HPDE6-E6E7 (cell line): Measurements from ENCODE around the gene KRT82.
"Not testable (repeated sequence)": the region's sequence is repeated elsewhere in the genome, so short reads cannot be mapped to it uniquely, and the experiment has no call there.

Experiments
- DNase-seq: peaks from one replicate; pipeline ENCODE4 v3.0.0; 2011; ENCODE audit warnings: missing footprints; ENCODE audit errors: extremely low spot score

The KRT82 gene

DNA sequence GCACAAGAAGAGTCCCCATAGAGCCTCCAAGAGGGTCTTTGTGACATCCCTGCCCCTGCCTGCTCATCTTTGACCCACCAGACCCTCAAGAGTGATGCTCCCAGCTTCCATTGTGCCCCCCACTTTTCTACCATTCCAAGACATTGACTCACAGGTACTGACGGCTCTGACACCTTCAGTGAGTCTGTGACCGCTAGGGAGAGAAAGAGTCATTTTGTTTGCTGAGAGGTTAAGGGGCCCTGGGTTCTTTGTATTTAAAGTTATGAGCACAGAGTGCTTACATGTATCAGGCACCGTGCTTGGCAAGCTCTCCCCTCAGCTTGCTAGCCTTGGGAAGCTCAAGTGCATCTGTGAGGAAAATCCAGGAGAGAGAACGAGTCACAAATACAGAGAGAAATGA is 7.1 kb upstream of the KRT82 start:
- DNase-seq = no peak

DNA sequence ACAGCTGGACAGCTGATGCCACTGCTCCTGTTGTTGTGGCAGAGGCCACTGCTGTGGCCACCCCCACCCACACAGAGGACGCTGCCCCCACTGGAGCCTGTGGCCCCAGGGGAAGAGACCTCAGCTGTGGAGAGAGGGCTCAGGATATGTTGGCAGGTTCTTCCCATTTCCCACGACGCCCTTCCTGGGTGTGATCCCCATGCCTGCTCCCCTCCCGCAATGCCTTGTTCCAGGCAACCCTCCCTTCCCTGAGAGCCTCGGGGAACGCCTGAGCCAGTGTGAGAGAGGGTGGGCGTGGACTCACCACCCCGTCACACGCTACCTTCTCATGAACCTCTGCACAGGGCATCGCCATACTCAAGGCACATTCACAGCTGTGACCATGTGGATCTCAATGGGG is 5.7 kb upstream of the KRT82 start:
- DNase-seq = no peak

DNA sequence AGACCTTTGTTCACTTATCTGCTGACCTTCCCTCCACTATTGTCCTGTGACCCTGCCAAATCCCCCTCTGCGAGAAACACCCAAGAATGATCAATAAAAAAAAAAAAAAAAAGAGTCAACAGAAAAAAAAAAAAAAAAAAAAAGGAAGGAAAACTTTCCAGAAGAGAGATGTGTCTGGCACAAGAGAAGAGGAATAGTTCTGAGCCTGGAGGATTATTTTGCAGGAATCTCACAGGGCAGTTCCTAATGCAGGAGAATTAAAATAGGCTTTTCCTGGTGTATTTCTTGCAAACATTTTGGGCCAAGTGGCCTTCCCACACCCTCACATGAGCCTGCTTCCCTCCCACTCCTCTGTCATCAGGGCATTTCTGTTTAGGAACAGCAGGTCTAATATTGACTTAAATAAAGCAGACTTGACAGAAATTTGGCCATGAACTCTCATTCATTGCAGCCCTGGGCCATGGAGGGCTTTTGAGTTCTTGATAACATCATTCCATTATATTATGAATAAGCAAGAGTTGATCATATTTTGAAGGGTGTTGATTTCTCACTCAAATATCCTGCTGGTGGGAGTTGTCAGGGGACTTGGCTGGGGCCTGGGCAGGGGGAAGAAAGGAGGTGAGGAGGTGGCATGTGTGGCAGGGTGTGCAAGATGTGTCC is 4.6 kb upstream of the KRT82 start:
- not testable (repeated sequence) for DNase-seq

DNA sequence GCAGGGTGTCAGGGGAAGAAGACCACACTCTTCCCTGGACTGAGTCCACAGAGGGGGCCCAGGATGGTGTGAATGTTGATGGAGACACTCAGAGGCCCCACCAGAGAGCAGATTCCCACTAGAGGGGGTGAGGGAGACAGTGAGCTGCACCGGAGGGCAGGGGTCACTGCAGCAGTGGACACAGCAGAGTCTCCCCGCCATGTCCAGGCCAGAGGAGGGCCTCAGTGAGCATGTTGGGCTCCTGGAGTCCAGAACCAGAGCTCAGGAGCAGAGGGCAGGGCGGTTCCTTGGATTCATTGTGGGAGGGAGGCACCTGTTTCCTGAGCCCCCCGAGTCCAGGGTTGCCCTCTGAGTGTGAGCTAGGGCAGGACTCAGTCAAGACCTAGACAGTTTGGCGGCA is 1.8 kb upstream of the KRT82 start:
- no peak for DNase-seq

DNA sequence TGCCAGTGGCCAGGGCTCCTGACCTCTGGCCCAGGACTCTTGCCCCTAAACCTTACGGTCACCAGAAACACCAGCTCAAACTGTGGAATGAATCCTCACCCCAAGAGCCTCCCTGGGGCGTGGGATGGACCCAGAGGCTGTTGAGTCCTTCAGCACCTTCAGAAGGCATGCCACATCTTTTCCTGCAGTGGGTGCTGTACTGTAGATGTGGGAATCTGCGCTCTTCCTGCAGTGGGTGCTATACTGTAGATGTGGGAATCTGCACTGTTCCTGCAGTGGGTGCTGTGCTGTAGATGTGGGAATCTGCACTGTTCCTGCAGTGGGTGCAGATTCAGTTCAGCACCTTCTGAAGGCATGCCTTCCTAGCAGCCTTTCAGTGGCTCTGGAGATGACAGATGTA is 1.2 kb downstream of the KRT82 start:
- no peak for DNase-seq

DNA sequence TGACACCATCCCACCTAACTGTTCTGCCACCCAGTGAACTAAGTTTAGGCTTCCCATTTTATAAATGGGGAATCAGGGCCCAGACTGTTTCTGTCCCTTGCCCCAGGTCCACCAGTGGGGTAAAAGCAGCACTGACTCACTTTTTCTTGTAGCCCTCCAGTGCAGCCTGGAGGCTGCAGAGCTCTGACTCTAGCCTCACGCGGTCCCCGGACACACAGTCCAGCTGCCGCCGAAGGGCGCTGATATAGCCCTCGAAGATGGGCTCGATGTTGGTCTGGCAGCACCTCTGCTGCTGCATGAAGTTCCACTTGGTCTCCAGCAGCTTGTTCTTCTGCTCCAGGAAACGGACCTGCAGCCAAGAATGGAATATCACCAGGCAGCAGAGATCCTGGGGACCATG is 2.6 kb downstream of the KRT82 start:
- DNase-seq = no peak

DNA sequence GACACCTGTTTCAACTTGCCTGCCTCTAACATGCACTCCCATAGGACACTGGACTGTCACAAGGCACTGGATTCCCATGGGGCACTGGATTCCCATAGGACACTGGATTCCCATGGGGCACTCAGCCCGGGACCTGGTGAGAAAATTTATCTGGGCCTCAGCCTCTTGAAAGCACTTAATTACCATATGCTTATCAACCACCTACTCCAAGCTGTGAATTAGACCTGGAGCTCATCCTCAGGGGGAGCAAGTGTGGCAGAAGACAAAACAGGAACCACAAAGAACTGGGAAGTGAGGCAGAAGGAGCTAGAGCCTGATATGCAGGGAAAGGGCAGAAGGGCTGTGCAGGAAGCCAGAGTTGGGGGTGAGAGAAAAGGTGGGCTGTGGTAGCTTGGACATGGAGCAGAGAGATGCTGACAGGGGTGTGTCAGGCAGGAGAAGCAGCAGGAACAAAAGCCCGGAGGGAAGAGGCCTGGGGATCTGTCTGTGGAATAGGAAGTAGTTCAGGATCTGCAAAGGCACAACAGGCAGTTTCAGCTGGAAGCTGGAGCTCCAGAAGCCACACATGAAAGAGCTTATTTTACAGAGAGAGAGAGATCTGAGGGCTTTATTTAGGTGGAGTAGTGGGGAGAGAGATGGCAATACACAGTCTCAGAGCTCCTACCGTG is 3.1 kb downstream of the KRT82 start:
- DNase-seq = no peak

DNA sequence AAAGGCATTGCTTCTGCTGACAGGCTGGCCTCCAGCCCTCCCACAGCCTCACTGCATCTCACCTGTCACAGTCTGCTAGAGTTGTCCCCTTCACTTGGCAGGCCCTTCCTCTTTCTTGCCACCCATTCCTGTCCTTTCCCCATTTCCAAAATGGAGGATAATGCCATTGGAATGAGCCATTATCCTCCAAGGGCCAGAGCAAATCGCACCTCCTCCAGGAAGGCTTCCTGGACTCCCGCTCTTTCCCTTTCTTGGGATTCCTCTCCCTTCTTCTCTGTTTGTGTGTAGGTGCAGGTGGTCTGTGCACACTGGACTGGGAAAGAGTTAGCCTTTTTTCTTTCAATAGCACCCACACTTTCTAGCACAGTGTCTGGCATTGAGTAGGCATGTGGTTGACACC is 3.8 kb downstream of the KRT82 start:
- no peak for DNase-seq

DNA sequence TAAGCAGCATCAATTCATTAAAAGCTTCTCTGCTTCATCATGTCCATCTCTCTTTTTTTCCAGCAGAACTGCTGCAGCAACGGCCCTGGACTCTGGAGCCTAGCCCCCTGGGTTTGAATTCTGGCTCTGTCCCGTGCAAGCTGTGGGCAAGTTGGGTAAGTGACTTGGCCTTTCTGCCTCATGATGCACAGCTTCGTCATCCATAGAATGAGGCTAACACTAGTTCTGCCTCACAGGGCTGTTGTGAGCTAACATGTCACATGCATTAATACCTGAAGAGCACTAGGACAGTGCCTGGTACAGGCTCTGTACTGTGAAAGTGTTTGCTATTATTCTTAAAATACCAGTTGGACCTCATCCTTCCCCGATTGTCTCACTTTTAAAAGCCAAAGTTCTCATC is 4.2 kb downstream of the KRT82 start:
- no peak for DNase-seq

DNA sequence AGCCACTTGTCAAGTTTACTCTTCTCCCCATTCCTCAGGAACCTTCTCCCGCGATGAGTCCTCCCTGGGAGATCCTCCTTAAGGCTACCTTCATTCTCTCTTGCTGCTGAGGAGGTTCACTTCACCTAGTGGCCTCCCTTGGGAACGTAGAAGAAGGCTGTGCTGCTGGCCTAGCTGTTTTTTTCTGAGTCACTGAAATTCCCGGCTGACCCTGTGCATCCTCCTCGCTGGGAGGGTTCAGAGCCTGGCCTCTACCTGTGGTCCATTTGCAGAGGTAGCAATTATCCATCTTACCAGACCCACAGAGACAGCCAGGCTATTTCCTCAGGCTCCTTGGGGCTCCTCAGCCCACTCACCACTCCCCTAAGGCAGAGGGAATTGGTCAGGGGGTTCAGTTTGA is 4.6 kb downstream of the KRT82 start:
- no peak for DNase-seq

DNA sequence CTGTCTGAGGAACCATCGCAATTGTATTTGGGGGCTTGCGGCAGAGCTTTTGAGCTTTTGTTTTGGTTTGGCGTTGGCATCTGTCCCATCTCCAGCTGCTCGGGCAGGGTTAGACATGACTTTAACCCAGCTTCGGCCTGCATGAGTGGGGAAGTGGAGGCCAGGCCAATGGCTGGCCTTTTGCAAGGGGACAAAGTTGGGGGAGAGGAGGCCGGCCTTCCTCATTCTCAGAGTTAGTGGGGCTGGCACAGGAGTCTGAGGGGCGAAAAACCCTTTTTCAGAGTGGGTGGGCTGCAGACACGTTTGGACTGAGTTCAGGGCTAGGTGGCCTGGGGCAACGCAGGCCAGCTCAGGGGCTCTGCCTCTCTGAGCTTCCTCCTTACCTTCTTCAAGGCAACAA is 5.2 kb downstream of the KRT82 start:
- DNase-seq = no peak

DNA sequence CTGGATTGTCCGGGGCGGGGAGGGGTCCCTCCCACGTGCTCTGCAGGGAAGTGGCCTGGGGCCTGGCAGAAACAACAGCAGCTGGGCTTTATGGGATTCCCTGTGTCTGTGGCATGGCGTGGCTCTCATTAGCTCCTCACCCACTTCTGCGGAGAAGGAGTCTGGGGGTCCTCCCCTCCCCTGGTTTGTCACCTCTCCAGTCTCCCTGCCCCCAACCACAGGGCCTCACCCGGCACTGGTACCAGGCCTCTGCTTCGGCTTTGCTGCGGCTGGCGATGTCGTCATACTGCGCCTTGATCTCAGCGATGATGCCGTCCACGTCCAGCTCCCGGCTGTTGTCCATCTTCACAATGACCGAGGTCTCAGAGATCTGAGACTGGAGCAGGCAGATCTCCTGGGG is 6.4 kb downstream of the KRT82 start:
- no peak for DNase-seq

DNA sequence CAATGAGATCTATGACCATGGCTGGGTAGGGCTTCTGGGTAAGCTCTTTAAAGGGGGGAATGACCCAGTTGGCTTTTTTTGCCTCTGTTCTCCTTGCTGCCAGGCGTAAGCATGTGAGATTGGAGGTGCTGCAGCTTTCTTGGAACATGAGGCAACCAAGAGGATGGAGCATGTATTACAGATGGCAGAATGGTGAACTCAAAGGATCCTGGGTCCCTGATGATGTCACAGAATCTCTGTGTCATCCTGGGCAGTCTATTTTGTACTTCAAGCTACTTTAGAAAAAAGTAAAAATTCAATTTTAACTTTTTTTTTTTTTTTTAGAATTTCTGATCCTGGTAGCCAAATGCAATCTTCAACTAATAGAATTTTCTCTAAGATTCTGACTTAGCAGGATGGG is 8.0 kb downstream of the KRT82 start:
- DNase-seq = no peak

DNA sequence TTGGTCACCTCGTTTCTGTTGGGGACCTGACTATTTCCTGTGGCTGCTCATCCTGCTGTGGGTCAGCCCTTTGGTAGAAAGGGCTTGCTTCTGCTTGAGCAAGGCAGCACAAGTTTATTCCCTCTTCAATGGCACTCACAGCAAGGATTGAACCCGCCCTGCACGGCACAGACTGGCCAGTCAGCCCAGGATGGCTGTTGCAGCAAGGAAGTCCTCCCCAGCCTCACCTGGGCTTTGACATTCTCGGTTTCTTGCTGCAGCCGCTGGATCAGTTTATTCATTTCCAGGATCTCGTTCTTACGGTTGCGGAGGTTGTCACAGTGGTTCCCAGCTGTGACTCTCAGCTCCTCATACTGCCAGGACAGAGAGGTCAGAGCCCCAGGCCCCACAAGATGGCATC is 9.5 kb downstream of the KRT82 start:
- no peak for DNase-seq

DNA sequence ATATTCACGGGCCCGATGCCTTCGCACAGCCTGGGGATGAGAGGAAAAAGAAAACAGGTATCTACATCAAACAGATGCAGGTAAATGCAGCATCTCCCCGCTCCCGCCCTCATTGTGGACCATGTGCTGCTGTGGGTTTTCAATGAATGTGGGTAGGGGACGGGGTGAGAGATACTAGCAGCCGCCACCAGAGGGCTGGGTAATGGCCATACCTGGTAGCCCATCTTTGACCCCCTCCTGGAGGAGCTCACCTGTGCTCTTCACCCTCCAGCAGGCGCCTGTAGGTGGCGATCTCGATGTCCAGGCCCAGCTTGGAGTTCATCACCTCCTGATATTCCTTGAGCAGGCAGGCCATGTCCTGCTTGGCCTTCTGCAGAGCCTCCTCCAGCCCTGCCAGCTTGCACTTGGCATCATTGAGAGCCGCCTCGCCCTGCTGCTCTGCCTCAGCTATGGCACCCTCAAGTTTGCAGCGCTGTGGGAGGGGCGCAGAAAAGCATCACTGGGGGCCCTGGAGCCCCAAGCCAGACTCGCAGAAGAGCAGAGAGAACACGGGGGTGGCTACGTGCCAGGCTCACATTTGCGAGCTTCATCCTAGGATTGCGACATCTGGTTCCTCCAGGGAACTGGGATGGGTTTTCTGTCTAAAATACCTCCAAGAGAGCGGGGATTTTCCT is 10.2 kb downstream of the KRT82 start:
- peak; percentile 60 for DNase-seq

DNA sequence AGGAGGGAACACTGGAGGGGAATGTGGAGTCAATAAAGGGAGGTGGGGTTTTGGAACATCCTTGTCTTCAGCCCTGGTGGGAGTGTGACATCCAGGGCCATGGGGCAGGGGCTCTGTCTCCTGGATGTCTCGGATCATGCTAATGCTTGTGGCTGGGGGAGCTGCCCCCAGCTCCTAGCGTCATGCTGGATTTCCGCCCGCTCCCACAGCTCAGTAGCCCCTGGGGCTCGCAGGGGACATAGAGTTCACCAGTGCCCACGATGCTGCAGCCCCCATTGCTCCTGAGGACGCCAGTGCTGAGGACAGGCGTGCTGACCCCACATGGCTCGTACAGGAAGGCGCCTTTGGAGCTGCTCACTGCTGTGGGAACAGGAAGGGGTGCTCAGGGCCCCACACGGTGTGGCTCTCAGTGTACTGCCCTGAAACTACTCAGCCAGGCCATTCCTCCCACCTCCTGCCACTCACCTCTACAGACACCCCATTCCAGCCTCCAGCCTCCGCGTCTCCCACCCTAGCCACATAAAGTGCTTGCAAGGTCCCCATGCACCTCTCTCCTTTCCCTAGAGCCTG is 11.2 kb downstream of the KRT82 start:
- no peak for DNase-seq

DNA sequence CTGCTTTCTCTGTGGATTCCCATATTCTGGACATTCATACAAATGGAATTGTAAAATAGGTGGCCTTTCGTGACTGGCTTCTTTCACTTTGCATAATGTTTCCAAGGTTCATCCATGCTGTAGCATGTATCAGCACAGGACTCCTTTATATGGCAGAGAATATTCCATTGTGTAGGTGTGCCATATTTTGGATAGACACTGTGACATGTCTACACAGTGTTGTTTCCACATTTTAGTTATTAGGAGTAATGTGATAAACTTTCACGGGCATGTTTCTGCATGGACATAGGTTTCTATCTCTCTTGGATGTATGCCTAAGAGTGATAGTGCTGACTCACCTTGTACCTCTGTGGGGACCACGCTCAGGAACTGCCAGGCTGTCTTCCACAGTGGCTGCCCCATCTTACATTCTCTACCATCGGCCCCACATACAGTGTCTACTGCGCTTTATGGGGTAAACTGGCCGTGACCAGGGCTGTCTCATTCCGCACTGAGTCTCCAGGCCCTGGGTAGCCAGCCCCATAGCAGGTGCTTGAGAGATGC is 13.6 kb downstream of the KRT82 start:
- DNase-seq = no peak

DNA sequence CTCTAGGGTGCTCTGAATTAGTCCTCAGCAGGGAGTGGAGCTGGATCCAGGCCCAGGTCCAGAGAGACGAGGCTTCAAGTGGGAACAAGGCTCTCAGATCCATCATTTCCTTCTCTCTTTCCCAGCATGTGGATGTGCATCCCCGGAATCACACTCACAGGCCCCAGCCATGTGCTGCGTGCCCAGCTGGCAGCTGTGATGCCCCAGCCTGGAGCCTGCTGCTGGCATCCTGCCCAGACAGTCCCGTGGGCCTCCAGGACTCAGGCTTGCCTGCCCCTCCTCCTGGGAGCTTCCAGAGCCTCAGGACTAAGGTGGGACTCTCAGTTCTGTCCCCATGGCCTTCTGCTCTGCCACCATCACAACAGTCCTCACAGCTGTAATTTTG is 14.5 kb downstream of the KRT82 start:
- DNase-seq = no peak

DNA sequence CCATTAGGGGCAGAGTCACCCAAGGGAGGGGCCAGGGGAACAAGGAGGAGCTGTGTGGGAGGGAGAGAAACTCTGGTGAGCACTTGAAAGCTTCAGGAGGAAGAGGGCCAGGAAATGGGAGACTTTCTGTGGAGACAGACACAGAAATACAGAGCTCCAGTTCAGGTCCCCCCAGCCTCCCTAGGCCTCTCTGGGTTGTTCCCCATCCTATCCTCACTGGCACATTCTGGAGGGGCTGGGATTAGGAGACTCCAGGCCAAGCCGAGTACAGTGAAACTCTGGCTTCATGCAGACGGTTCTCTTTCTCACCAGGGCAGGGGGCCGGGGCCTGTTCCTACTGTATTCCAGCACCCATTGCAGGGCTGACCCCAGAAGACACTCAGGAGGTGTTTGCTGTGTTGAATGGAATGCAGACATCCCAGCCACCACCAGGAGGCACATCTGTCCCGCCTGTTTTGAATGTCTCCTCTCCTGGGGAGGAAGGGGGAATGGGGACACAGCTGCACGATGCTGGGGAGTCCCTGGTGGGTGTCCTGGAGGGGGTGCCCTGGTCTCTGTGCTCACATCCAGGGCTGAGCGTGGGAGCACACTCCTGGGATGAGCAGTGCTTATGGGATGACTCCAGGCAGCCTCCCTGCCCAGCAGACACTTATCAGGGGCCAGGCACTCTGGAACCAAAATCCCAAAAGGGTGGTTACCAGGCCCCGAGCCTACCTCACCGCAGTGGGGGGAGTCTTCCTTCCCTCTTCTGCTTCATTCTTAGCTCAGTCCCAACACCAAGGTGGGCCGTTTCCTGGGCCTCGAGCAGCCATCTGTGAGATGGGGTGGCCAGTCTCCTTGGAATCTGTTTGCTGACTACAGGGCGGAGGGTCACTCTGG is 15.2 kb downstream of the KRT82 start:
- peak; percentile 34 for DNase-seq

DNA sequence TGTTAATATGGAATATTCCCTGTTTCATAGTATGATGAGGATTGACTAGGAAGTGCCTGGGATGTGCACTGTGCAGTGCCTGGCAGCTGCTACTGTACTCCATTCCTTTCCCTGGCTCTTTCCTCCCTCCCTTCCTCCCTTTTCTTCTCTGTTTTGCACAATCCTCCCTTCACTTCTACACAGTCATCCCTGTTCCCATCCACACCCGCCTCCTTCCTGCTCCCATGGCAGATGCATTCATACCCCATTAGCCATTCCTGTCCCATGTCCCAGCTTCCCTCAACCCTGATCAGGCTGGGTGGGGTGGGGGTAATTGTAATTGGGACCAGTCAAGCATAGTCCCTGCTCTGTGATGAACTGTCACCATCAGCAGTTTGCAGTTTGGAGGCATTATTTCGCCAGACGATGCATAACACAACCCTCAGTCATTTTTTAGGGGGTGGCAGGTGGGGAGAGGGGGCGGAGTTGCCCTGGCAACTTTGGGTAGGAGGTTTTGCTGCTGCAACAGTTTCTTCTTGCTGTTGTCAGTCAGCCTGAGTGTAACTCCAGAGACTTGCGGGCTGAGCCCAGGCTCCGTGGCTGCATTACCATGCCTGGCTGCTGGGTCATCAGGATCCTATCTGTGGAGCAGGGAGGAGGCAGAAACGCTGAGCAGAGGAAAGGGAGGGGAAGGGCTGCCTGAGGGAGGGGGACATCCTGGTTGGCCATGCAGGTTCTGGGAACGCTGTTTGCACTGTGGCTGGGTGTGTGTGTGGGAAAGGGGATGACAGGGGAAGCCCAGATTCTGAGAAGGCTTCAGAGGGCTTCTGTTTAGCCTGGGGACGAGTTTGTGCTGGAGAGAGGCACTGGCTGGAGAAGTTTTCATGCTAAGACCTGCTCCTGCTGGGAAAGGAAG is 16.6 kb downstream of the KRT82 start:
- no peak for DNase-seq

DNA sequence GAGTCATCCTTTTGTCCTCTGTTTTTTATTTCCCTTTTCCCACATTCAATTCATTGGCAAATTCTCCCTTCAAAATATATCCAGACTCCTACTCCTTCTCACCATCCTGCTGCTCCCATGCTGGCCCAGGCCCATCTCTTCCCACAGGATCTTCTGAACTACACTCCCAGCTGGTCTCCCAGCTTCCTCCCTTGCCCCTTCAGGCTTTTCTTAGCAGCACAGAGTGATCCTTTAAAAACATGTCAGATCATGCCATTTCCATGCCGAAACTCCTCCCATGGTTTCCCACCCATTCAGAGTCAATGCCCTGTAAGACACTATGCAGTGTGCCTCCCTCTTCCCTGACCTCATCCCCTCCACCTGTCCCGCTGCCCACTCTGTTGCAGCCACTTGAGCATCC is 18.3 kb downstream of the KRT82 start:
- DNase-seq = no peak
